Measurements from ENCODE around the gene GFOD1.

DNA sequence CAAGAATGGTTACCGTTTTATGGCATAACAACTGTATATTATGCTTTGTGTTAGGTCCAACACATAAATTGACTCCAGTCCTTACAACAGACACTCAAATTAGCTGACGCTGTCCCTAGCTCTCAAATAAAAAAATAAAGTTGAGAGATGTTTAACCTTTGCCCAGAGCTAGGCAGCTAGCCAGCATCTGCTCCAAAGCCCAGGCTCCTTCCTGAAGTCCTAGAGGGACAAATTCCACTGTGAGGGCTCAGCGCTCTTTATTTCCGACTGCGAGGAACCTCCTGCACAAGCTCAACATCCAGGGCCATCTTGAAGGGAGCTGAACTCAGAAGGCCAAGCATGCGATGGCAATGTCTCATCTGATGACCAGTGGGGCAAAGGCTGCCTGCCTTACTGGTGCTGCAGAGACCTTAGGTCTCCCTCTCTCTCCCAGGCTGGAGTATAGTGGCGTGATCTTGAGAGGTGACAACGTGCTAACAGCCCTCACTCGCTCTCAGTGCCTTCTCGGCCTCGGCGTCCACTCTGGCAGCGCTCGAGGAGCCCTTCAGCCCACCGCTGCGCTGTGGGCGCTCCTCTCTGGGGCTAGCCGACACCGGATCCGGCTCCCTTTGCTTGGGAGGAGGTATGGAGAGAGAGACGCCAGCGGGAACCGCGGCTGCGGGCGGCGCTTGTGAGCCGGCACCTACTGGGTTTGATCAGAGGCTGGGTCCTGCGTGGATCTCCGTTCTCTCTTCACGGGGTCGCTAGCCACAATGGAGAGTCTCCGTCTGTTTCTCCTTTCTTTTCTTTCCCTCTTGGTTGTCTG lies 24.7 kb upstream of the GFOD1 start:
- TF ChIP-seq FOXM1 (IDR thresholded peaks at IDR 0.05; ENCODE audit: borderline replicate concordance) = no peak
- TF ChIP-seq SP1 (IDR thresholded peaks at IDR 0.05) = no peak
- TF ChIP-seq TARDBP (IDR thresholded peaks at IDR 0.05) = no peak
